Activated T-cell treated with anti-CD3 and anti-CD28 coated beads, Interleukin-2, amount 50 U/mL, for 72 hours (primary cell): ENCODE results near the gene IGSF11. TPM values are rescaled to one million over a fixed set of nuclear protein-coding genes. Genes with fewer than 3 reads are reported as not detected.
A peak's percentile ranks its signal among the peaks of the same experiment; 100 is the strongest.
"Not testable (repeated sequence)": the region's sequence is repeated elsewhere in the genome, so short reads cannot be mapped to it uniquely, and the experiment has no call there.

Experiments used
- ATAC-seq, 2 donors: fragments of 150-1000 bp; cut with Tn5 transposase; replicated peaks in 1 of 2; 2 replicates each; pipeline ENCODE4 v1.10.0; 2021; ENCODE audit warnings: moderate library complexity in 2 of 2, mild to moderate bottlenecking in 1 of 2
- DNase-seq, 2 donors: peaks; one replicate each; pipeline ENCODE4 v3.0.0; 2021 to 2022; ENCODE audit warnings: mixed read lengths in 1 of 2
- H3K27ac Mint-ChIP-seq: one replicate; pipeline ENCODE4 v1.8.0; 2022; ENCODE audit warnings: mild to moderate bottlenecking, moderate library complexity, mixed read lengths
- H3K27me3 Mint-ChIP-seq: one replicate; pipeline ENCODE4 v1.8.0; 2022; ENCODE audit warnings: low read depth, mixed read lengths
- H3K36me3 Mint-ChIP-seq, 2 donors: one replicate each; pipeline ENCODE4 v1.8.0; 2022; ENCODE audit warnings: mixed read lengths in 2 of 2, mild to moderate bottlenecking in 1 of 2; ENCODE audit not compliant: insufficient read depth in 2 of 2
- H3K4me1 Mint-ChIP-seq: one replicate; pipeline ENCODE4 v1.8.0; 2022; ENCODE audit warnings: low read depth, mixed read lengths
- H3K4me3 Mint-ChIP-seq, 2 donors: one replicate each; pipeline ENCODE4 v1.8.0; 2022; ENCODE audit warnings: mild to moderate bottlenecking in 2 of 2, mixed read lengths in 2 of 2, moderate library complexity in 2 of 2
- H3K9me3 Mint-ChIP-seq, 2 donors: one replicate each; pipeline ENCODE4 v1.8.0; 2022; ENCODE audit warnings: mixed read lengths in 2 of 2
- total RNA-seq, 2 donors: library from RNA; stranded (reverse); gene quantifications; one replicate each; pipeline ENCODE4 v1.2.3, GENCODE V29; 2022

Gene IGSF11
- total RNA-seq, 2 donors from 2014 or later = 0.19 TPM; not detected in 1

DNA sequence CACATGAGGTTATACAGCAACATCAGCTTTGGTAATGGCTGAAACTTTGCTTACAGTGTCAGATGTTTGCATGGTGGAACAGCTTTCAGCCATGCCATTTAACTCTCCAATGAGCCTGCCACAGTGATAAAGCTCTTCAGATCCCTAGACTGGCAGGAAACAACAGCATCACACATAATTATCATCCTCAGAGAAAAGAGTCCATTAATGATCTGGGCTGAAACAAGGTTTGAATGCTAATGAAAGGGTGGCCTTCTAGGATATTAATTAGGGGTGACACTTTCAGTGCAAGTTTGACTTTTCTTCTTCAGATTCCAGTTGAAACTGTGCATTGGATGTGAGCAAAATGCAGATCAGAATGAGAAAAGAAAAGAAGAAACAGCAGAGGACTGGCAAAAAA is 166.6 kb downstream of the IGSF11 start:
- H3K27me3 Mint-ChIP-seq = peaks cover 25% of the 10 kb centered on the region
- peaks cover 6 to 14% of the 10 kb centered on the region in 2 donors for H3K36me3 Mint-ChIP-seq
- no peaks in the 10 kb centered on the region for H3K4me1 Mint-ChIP-seq
- no peak overlapping the region for H3K27ac Mint-ChIP-seq
- no peak for ATAC-seq
- no peak for DNase-seq
- peaks cover 10 to 11% of the 10 kb centered on the region in 2 donors for H3K9me3 Mint-ChIP-seq
- H3K4me3 Mint-ChIP-seq = no peak overlapping the region

DNA sequence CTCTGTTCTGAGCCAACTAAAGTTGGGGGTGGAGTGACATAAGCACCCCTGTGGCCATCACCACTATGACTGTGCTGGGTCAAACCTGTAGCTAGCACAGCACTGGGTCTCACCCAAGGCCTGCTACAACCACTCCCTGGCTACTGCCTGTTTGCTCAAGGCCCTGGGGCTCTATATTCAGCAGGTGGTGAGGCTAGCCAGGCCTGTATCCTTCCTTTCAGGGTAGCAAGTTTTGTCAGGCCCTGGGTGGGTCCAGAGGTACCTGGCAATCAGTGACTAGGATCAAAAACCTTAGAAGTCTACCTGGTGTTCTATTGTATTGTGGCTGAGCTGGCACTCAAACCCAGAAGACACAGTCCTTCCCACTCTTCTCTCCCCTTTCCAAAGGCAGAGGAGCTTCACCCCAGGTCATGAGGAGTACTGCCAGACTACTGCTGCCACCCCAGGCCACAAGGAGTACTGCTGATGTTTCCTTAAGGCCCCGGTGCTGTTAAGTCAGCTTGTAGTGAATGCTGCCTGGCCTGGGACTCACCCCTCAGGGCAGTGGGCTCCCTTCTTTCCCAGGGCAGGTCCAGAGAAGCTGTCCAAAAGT is 170.8 kb downstream of the IGSF11 start:
- Mint-ChIP-seq H3K4me1 (no peaks in the 10 kb centered on the region), H3K4me3 (no peak overlapping the region), H3K27ac (no peak overlapping the region), H3K27me3 (peaks cover 43% of the 10 kb centered on the region), H3K36me3 (no peaks in the 10 kb centered on the region), H3K9me3 (peaks cover 0 to 4% of the 10 kb centered on the region in 2 donors)
- no peak for ATAC-seq
- DNase-seq = no peak

DNA sequence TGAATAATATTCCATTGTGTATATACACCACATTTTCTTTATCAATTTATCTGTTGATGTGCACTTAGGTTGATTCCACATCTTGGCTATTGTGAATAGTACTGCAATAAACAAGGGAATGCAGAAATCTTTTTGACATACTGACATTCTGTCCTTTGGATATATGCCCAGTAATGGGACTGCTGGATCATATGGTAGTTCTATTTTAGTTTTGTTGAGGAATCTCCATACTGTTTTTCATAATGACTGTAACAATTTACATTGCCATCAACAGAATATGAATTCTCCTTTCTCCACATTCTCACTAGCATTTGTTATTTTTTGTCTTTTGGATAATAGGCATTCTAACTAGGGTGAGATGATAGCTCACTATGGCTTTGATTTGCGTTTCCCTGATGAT is 174.7 kb downstream of the IGSF11 start:
- Mint-ChIP-seq H3K27me3 (peaks cover 28% of the 10 kb centered on the region), H3K4me1 (no peaks in the 10 kb centered on the region), H3K4me3 (no peak overlapping the region), H3K27ac (no peak overlapping the region), H3K36me3 (peaks cover 2% of the 10 kb centered on the region in 2 donors), H3K9me3 (peaks cover 0 to 12% of the 10 kb centered on the region in 2 donors)
- DNase-seq = no peak
- ATAC-seq = no peak

DNA sequence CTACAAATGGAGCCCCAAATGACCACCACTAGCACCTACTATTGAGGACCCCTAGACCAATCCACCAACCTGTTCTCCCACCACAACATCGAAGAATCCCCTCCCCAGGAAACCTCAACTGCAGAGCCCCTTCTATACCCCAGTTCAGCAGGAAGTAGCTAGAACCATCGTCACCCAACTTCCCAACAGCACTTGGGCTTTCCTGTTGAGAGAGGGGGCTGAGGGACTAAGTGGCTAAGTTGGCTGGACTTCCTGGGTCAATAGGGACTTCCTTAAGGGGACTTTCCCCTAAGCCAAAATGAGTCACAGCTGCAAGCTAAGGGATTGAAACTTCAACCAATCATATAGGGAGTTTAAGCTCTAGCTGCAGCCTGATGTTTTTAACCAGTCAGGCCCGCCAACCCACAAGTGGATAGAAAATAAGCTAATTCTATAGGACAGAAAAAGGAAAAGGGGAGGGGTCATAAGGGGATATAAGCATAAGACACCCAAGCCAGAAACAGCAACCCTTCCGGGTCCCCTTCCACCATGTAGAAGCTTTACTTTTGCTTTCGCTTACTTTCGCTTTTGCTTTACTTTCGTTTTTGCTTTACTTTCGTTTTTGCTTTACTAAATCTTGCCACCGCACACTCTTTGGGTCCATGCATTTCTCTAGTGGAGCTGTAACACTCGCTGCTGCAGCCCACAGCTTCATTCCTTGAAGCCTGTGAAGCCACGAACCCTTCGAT is 183.0 kb downstream of the IGSF11 start:
- H3K27ac Mint-ChIP-seq = peak overlapping the region; percentile 84
- H3K4me1 Mint-ChIP-seq, H3K9me3 Mint-ChIP-seq, H3K27me3 Mint-ChIP-seq, H3K36me3 Mint-ChIP-seq: not testable (repeated sequence)
- peak overlapping the region; percentile 61 to 88 for H3K4me3 Mint-ChIP-seq
- DNase-seq = peak in 1 of 2 donors; percentile 38
- peak; percentile 27 to 89 for ATAC-seq

DNA sequence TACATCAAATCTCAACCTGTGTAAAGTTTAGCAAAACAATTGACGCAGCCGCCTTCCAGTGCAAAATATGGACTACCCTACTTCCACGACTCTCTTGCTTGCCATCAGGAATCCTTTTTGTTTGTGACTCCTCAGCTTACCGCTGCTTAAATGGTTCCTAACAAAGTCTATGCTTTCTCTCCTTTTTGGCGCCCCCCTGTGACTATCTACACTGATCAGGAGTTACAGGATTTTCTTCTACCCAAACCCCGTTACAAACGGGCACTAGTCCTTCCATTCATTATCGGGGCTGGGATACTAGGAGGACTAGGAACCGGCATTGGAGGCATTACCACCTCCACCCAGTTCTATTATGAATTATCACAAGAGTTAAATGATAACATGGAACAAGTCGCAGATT is 184.0 kb downstream of the IGSF11 start:
- Mint-ChIP-seq H3K4me1 (peaks cover 10% of the 10 kb centered on the region), H3K9me3 (peaks cover 0 to 8% of the 10 kb centered on the region in 2 donors), H3K36me3 (peaks cover 6% of the 10 kb centered on the region in 2 donors), H3K27ac (no peak overlapping the region), H3K27me3 (peaks cover 6% of the 10 kb centered on the region), H3K4me3 (no peak overlapping the region)
- no peak for DNase-seq
- no peak for ATAC-seq

Other genes starting within 250 kb of the IGSF11 start
- not detected for gene TEX55, start 111.3 kb upstream of the IGSF11 start, total RNA-seq
- not detected for gene UPK1B, start 138.8 kb upstream of the IGSF11 start, total RNA-seq
- gene B4GALT4, start 206.0 kb upstream of the IGSF11 start, total RNA-seq = 10 to 100 TPM; 22.7 to 25.2 TPM